ENCODE results near the gene ZNF684.

ZNF684 gene

DNA sequence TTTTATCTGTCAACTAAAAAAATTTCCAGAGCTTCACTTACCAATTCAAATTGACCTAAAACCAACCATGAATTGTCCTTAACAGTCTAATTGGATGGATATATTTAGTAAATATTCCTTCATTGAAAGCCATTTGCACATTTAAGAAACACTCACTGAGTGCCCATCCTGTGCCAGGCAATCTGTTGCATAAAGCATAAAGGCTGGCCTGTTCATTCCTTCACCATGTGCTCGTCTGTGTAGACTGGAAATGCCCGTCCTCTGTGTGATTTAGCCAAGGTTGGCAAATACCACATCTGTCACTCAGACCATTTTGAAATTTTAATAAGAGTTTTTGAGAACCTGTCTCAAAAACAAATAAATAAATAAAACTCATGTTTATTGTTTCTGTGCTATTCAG is 57.1 kb downstream of the ZNF684 start:
- no peaks in the 10 kb centered on the region for H3K4me1 ChIP-seq (ENCODE audit: insufficient read depth, low read length)
- H3K36me3 ChIP-seq (ENCODE audit: insufficient read depth, low read length) = no peaks in the 10 kb centered on the region
- H3K27me3 ChIP-seq (ENCODE audit: insufficient read depth, low read length) = peaks cover 3% of the 10 kb centered on the region
- H2AFZ ChIP-seq (ENCODE audit: low read depth, low read length) = no peak overlapping the region
- H3K4me3 ChIP-seq (ENCODE audit: low read length) = no peak overlapping the region
- H3K9me3 ChIP-seq (ENCODE audit: low read length) = no peaks in the 10 kb centered on the region

- Histone ChIP-seq H3K4me3 (ENCODE audit: low read length) (no peak overlapping the region), H3K36me3 (ENCODE audit: insufficient read depth, low read length) (no peaks in the 10 kb centered on the region), H3K9me3 (ENCODE audit: low read length) (no peaks in the 10 kb centered on the region), H3K27me3 (ENCODE audit: insufficient read depth, low read length) (no peaks in the 10 kb centered on the region), H3K4me1 (ENCODE audit: insufficient read depth, low read length) (no peaks in the 10 kb centered on the region), H2AFZ (ENCODE audit: low read depth, low read length) (no peak overlapping the region)
Measured at GRCh38 chr1:40592107-40592803, 60.8 kb downstream of the ZNF684 start.

GRCh38 chr1:40593449-40594186 is 62.2 kb downstream of the ZNF684 start:
- no peaks in the 10 kb centered on the region for H3K4me1 ChIP-seq (ENCODE audit: insufficient read depth, low read length)
- H3K36me3 ChIP-seq (ENCODE audit: insufficient read depth, low read length) = no peaks in the 10 kb centered on the region
- no peak overlapping the region for H3K4me3 ChIP-seq (ENCODE audit: low read length)
- no peaks in the 10 kb centered on the region for H3K27me3 ChIP-seq (ENCODE audit: insufficient read depth, low read length)
- H3K9me3 ChIP-seq (ENCODE audit: low read length) = no peaks in the 10 kb centered on the region
- no peak overlapping the region for H2AFZ ChIP-seq (ENCODE audit: low read depth, low read length)

GRCh38 chr1:40594187-40594531 is 62.7 kb downstream of the ZNF684 start:
- no peaks in the 10 kb centered on the region for H3K27me3 ChIP-seq (ENCODE audit: insufficient read depth, low read length)
- no peak overlapping the region for H2AFZ ChIP-seq (ENCODE audit: low read depth, low read length)
- no peak overlapping the region for H3K4me3 ChIP-seq (ENCODE audit: low read length)
- H3K36me3 ChIP-seq (ENCODE audit: insufficient read depth, low read length) = no peaks in the 10 kb centered on the region
- H3K9me3 ChIP-seq (ENCODE audit: low read length) = no peaks in the 10 kb centered on the region
- no peaks in the 10 kb centered on the region for H3K4me1 ChIP-seq (ENCODE audit: insufficient read depth, low read length)

DNA sequence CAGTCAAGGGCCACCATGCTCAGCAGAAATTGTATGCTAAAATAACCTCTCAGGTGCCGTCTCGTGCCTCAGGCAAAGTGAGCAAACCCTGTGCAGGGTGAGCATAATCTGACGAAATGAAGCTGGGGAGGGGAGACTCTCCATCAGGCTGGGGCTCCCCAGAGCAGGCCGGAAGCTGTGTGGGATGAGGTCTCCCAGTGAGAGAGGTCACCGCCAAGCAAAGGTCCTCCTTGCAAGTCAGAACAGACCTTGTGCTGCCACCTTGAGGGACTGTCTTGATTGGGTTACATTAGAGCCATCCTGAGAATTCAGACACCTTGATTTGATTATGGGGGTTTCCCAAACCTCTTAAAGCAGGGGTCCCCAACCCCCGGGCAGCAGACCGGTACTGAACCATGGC is 64.2 kb downstream of the ZNF684 start:
- H3K27me3 ChIP-seq (ENCODE audit: insufficient read depth, low read length) = no peaks in the 10 kb centered on the region

More for the DNA sequence above, 64.2 kb downstream of the ZNF684 start:
- Histone ChIP-seq H3K4me1 (ENCODE audit: insufficient read depth, low read length) (no peaks in the 10 kb centered on the region), H3K4me3 (ENCODE audit: low read length) (no peak overlapping the region), H3K36me3 (ENCODE audit: insufficient read depth, low read length) (no peaks in the 10 kb centered on the region), H2AFZ (ENCODE audit: low read depth, low read length) (no peak overlapping the region), H3K9me3 (ENCODE audit: low read length) (no peaks in the 10 kb centered on the region)

Measured in neuron (in vitro differentiated cells).